Adrenal gland (tissue), 5 donors: Measurements from ENCODE around the gene ESYT1.

Source experiments
- POLR2A ChIP-seq, 2 donors: fragments of 450-650 bp; IDR thresholded peaks; one replicate each; pipeline ENCODE4 v1.6.1; 2017; ENCODE audit warnings: antibody characterized with exemption in 2 of 2, mild to moderate bottlenecking in 2 of 2, moderate library complexity in 1 of 2
- TF ChIP-seq, protein P1 (sequence below), 6 experiments: fragments of 450-650 bp in 4 of 6; fragments of 200-600 bp in 2 of 6; sonication (generic) in 1 of 6; IDR thresholded peaks; 1 replicate in 5 of 6; 2 replicates in 1 of 6; pipeline versions ENCODE4 v1.5.1 to v1.8.0; 2016 to 2021; ENCODE audit warnings: antibody characterized with exemption in 6 of 6, mild to moderate bottlenecking in 2 of 6, moderate library complexity in 1 of 6
- donor health status: DM: no; HTN: no; CAD: no.

DNA sequence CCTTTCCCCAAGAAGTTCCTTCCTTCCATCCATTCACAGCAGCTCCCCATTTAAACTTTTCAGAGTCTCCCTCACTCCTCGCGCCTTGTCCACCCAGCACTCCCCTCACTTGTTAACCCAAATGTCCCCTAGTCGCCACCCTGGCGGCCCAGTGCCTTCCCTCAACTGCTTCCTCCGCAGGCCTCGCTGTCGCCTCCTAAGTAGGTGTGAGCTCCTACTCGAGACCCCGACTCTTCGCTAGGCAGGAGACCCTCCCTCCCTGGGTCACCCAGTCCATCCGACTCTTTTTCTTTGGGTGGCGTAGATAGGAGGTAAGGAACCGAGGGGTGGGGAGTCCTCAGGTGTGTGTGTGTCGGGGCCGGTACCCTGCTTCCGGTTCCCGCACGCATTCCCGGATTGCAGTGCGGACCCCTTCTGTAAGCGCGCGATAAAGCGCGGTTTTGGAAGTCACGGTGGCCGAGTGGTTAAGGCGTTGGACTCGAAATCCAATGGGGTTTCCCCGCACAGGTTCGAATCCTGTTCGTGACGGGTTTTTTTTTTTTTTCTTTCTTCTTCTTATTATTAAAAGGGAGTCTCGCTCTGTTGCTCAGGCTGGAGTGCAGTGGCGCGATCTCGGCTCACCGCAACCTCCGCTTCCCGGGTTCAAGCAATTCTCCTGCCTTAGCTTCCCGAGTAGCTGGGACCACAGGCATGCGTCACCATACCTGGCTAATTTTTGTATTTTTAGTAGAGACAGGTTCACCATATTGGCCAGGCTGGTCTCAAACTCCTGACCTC, 62.0 kb downstream of the ESYT1 start:
- no peak for TF ChIP-seq POLR2A (IDR thresholded peaks at IDR 0.05)
- TF ChIP-seq, protein P1, sequence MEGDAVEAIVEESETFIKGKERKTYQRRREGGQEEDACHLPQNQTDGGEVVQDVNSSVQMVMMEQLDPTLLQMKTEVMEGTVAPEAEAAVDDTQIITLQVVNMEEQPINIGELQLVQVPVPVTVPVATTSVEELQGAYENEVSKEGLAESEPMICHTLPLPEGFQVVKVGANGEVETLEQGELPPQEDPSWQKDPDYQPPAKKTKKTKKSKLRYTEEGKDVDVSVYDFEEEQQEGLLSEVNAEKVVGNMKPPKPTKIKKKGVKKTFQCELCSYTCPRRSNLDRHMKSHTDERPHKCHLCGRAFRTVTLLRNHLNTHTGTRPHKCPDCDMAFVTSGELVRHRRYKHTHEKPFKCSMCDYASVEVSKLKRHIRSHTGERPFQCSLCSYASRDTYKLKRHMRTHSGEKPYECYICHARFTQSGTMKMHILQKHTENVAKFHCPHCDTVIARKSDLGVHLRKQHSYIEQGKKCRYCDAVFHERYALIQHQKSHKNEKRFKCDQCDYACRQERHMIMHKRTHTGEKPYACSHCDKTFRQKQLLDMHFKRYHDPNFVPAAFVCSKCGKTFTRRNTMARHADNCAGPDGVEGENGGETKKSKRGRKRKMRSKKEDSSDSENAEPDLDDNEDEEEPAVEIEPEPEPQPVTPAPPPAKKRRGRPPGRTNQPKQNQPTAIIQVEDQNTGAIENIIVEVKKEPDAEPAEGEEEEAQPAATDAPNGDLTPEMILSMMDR (IDR thresholded peaks at IDR 0.05) = peak in 2 of 6 experiments; percentile 1 to 48
